ENCODE results near the gene POMGNT2.

POMGNT2 gene

GRCh38 chr3:43144761-43145490 lies 39.0 kb upstream of the POMGNT2 start:
- DNase-seq (ENCODE audit: low spot score), result no peak
- TF ChIP-seq CTCF (IDR thresholded peaks at IDR 0.05; ENCODE audit: extremely low read depth, missing control alignments), result no peak

DNA sequence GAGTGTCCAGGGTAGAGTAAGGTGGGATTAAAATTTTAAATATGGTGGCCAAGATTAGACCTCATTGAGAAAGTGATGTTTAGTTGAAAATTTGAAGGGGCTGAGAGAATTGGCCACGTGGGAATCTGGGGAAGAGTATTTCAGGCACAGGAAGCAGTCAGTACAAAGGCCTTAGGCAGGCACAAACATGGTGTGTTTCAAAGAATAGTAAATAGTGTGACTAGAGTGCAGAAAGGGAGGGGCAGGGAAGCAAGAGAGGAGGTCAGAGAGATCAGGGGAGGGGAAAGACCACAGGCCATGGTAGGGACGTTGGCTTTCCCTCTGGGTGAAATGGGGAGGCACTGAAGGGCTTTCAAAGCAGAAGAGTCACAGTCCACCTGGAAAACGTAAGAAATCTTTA lies 36.6 kb upstream of the POMGNT2 start:
- no peak for DNase-seq (ENCODE audit: low spot score)

GRCh38 chr3:43138488-43139231 lies 32.8 kb upstream of the POMGNT2 start:
- no peak for DNase-seq (ENCODE audit: low spot score)
- no peak for TF ChIP-seq CTCF (IDR thresholded peaks at IDR 0.05; ENCODE audit: extremely low read depth, missing control alignments)

More for the DNA sequence above, 36.6 kb upstream of the POMGNT2 start:
- no peak for TF ChIP-seq CTCF (IDR thresholded peaks at IDR 0.05; ENCODE audit: extremely low read depth, missing control alignments)

- no peak for TF ChIP-seq CTCF (IDR thresholded peaks at IDR 0.05; ENCODE audit: extremely low read depth, missing control alignments)
- no peak for DNase-seq (ENCODE audit: low spot score)
Measured at GRCh38 chr3:43132870-43133636, 27.2 kb upstream of the POMGNT2 start.

DNA sequence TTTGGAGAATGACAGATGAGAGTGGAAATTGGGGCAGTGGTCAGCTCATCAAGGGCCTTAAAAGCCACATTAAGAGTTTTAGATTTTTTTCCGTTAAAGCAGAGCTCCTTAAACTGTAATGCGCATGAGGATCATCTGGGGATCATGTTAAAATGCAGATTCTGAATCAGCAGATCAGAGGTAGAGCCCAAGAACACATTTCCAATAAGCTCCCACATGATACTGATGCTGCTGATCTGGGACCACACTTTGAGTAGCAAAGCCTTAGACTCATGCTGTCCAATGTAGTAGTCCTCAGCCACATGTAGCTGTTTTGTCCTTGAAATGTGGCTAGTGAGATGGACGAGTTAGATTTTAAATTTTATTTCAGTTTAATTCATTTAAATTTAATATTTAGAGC lies 26.3 kb upstream of the POMGNT2 start:
- DNase-seq (ENCODE audit: low spot score), result no peak
- TF ChIP-seq CTCF (IDR thresholded peaks at IDR 0.05; ENCODE audit: extremely low read depth, missing control alignments), result no peak

DNA sequence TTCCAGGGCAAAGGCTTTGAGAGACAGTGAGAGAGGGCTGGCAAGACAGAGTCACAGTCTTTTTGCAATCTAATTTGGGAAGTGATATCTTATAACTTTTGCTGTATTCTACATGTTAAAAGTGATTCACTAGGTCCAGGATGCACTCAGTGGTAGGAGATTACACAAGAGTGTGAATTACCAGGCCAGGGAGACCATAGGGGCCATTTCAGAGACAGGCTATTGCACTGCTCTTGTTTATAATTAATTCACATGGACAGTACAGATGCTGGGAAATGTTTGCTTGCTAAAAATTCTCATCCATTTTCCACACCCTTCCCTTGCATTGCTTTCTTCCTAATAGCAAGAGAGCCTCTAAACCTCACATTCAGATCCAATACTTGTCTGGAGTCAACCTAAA lies 22.6 kb upstream of the POMGNT2 start:
- no peak for DNase-seq (ENCODE audit: low spot score)
- TF ChIP-seq CTCF (IDR thresholded peaks at IDR 0.05; ENCODE audit: extremely low read depth, missing control alignments), result no peak

DNA sequence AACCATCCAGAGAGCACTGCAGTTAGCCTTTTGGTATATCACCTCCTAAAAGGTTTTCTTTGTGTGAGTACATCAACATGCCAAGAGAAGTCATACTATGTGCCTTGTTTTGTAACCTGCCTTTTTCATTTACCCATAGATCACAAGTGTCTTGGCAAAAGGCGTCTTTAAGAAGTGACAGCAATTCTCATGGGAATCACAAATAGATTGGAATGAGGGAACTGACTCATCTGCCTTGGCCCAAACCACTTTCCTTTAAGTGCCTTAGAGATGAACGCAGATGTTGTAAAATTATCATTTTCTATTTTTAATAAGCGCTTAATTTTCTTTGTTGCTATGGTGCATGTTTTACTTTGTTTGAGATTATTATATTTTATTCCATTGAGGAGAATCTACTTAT lies 20.7 kb upstream of the POMGNT2 start:
- no peak for TF ChIP-seq CTCF (IDR thresholded peaks at IDR 0.05; ENCODE audit: extremely low read depth, missing control alignments)
- DNase-seq (ENCODE audit: low spot score), result no peak
